SJCRH30 (cell line): ENCODE results near the gene B4GAT1. TPM values are rescaled to one million over a fixed set of nuclear protein-coding genes. Genes with fewer than 3 reads are reported as not detected.
"Not testable (repeated sequence)": the region's sequence is repeated elsewhere in the genome, so short reads cannot be mapped to it uniquely, and the experiment has no call there.

Experiments used
- DNase-seq, 2 experiments: peaks; one replicate each; pipeline ENCODE4 v3.0.0-alpha.2; 2015 to 2020
- H3K27ac ChIP-seq: fragments of 250-450 bp; sonication (Bioruptor Pico); 2 replicates; pipeline ENCODE4 v1.5.1; 2020; ENCODE audit warnings: mild to moderate bottlenecking, moderate library complexity
- H3K27me3 ChIP-seq: fragments of 250-450 bp; sonication (Bioruptor Pico); 2 replicates; pipeline ENCODE4 v1.5.1; 2020; ENCODE audit warnings: mild to moderate bottlenecking, moderate library complexity
- H3K36me3 ChIP-seq: fragments of 250-450 bp; sonication (Bioruptor Pico); 2 replicates; pipeline ENCODE4 v1.5.1; 2020; ENCODE audit warnings: mild to moderate bottlenecking, moderate library complexity
- H3K4me1 ChIP-seq: fragments of 250-450 bp; sonication (Bioruptor Pico); 2 replicates; pipeline ENCODE4 v1.5.1; 2020; ENCODE audit warnings: mild to moderate bottlenecking, moderate library complexity
- H3K4me3 ChIP-seq: fragments of 250-450 bp; sonication (Bioruptor Pico); 2 replicates; pipeline ENCODE4 v1.5.1; 2020; ENCODE audit warnings: mild to moderate bottlenecking, moderate library complexity
- H3K9me3 ChIP-seq: fragments of 250-450 bp; sonication (Bioruptor Pico); replicated peaks from 2 replicates; pipeline ENCODE4 v1.5.1; 2020; ENCODE audit warnings: mild to moderate bottlenecking, moderate library complexity
- total RNA-seq: library from RNA; depleted of rRNA; stranded (reverse); fragments of >200 nt; shearing (Covaris generic); gene quantifications from 2 replicates; pipeline ENCODE4 v1.2.3, GENCODE V29; 2014; rRNA removed

B4GAT1 gene
- 7.7 and 8.0 TPM in 2 replicates for total RNA-seq

DNA sequence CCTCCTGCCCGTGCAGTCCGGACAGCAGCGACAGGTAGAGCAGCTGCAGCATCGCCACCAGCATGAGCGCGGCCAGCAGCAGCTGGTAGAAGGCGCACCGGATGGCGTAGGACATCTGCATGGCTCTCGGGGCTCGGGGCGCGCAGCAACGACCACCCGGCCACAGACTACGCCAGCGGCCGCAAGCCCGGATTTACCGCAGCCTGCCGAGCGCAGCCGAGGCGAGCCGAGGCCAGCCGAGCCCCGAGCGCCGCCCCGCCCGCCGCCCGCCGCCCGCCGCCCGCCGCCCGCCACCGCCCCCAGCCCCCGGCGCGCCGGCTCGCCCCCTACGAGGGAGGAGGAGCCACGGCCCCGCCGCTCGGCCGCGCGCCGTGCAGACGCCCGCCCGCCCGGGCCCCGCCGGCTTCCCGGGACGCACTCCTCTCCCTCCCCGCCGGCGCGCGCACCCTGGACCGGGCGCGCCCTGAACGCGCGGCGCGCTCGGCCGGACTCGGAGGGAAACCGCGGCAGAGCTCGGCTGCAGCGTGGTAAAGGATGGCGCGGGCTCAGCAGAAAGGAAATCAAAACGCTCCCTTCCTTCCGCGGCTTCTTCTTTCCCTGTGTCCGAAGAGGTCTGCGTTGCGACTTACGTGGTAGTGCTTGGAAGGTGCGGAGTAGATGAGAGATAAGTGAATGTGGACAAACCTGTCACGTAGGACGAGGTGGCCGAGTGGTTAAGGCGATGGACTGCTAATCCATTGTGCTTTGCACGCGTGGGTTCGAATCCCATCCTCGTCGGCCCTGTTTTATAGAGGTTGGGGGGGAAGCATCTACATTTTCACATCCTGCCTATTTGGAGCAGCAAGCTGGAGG is at the start of gene B4GAT1:
TSS of gene B4GAT1 (minus strand) at position 205 of the 852 bp plus-strand sequence. CDS start at position 121, 84 bp downstream.
- Histone ChIP-seq H3K4me3 (peak within 1 kb of the TSS; percentile 69), H3K4me1 (peaks cover 2% of the 10 kb centered on the region; the same call in 1 of the 2 replicates), H3K9me3 (no peaks in the 10 kb centered on the region), H3K27ac (no peak within 1 kb of the TSS), H3K27me3 (no peaks in the 10 kb centered on the region), H3K36me3 (no peaks in the 10 kb centered on the region)
- peak; percentile 89 for DNase-seq

DNA sequence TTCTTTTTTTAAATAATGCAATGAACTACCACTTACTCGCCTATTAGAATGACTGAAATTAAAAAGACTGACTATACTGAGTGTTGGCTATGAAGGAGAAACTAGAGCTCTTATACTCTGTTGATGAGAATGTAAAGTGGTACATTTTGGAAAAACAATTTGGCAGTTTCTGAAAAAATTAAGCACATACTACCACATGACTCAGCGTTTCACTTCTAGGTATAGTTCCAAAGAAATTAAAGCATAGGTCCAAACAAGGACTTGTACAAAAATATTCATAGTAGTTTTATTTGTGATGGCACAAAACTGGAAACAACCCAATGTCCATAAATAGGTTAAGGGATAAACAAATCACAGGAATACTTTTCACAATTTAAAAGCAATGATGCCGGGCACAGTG is 46.5 kb upstream of the B4GAT1 start:
- H3K27ac ChIP-seq = no peak overlapping the region
- no peaks in the 10 kb centered on the region for H3K9me3 ChIP-seq
- H3K4me3 ChIP-seq = no peak overlapping the region
- H3K4me1 ChIP-seq = no peaks in the 10 kb centered on the region
- peaks cover 3% of the 10 kb centered on the region; the same call in 1 of the 2 replicates for H3K27me3 ChIP-seq
- no peaks in the 10 kb centered on the region for H3K36me3 ChIP-seq
- DNase-seq = no peak

DNA sequence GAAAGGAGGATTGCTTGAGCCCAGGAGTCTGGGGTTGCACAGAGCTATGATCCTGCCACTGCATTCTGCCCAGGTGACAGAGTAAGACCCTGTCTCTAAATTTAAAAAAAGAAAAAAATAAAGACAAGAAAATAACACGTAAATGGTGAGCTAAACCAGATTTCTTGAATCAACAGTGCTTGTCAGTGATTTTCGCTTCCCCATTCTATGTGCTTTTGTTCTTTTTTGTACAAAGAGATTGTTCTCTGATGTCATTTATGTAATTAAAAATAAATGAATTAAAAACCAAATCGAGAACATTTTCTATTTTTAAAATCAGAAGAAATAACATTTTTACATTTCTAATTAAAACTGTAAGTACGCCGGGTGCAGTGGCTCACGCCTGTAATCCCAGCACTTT is 43.9 kb upstream of the B4GAT1 start:
- H3K9me3 ChIP-seq = no peaks in the 10 kb centered on the region
- no peak overlapping the region for H3K27ac ChIP-seq
- no peak for DNase-seq
- H3K4me3 ChIP-seq = no peak overlapping the region
- H3K36me3 ChIP-seq = no peaks in the 10 kb centered on the region
- no peaks in the 10 kb centered on the region for H3K4me1 ChIP-seq
- H3K27me3 ChIP-seq = peaks cover 3% of the 10 kb centered on the region; the same call in 1 of the 2 replicates

DNA sequence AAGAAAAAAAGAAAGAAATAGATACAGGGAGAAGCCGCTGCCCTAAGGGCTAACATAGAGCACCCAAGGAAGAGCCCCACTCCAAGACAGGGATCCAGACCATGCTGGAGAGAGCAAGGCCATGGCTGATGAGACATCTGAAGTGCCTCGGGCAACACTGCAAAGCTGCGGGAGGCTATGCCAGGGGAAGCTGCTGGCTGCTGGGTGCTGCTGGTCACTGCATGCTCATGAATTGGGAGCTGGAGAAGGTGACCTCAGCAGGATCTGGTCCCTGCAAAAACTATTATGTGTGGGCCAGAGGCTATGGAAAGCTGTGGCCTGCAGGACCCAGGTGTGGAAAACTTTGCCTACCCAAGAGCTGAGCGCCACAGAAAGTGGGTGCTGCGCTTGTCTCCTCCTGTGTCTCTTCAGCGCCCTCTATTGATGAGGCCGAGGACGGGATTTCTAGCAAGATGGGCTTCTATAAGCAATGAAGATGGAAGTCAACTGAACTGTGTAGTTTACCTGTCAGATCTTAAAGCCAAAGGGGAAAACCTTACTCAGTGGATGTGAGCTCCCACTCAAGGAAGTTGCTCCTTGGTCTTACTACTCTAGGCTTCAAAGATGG is 41.5 kb upstream of the B4GAT1 start:
- Histone ChIP-seq H3K36me3 (no peaks in the 10 kb centered on the region), H3K4me3 (no peak overlapping the region), H3K9me3 (no peaks in the 10 kb centered on the region), H3K27ac (no peak overlapping the region), H3K4me1 (no peaks in the 10 kb centered on the region), H3K27me3 (peaks cover 3% of the 10 kb centered on the region; the same call in 1 of the 2 replicates)
- peak; percentile 77 to 83 for DNase-seq

DNA sequence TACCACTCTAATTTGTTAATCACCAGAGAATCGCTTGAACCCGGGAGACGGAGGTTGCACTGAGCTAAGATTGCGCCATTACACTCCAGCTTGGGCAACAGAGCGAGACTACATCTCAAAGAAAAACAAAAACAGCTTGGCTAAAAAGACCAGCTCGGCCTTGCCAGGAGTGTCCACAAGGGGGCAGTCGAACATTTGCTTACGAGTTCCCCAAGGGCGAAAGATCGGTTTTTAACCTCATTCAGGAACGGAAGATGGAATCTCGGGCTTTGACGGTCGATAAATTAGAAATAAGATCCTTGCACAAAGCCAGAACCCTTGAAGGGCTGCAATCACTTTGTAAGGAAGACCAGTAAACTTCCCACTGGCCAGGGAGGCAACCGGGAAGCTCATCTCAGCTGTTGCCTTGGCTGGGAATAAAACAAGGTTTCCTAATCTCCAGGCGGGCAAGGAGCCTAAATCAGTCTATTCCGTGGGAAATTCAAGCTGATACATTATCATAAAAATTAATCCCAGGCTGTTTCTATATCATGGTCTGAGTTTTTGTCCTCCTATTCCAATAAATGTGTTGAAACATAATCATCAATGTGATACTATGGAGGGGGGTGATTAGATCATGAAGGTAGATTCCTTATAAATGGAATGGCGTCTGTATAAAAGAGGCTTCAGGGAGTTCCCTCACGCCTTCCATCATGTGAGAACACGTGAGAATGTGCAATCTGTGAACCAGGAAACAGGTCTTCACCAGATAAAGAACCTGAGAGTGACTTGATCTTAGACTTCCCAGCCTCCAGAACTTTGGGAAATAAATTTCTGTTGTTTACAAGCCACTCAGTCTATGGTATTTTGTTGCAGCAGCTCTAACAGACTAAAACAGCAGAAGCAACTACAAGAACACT is 39.0 kb upstream of the B4GAT1 start:
- H3K27ac ChIP-seq = no peak overlapping the region
- H3K36me3 ChIP-seq = no peaks in the 10 kb centered on the region
- H3K27me3 ChIP-seq = peaks cover 3% of the 10 kb centered on the region; the same call in 1 of the 2 replicates
- peak overlapping the region; percentile 17; the same call in 1 of the 2 replicates for H3K4me3 ChIP-seq
- no peaks in the 10 kb centered on the region for H3K4me1 ChIP-seq
- no peaks in the 10 kb centered on the region for H3K9me3 ChIP-seq
- peak; percentile 75 to 89 for DNase-seq

DNA sequence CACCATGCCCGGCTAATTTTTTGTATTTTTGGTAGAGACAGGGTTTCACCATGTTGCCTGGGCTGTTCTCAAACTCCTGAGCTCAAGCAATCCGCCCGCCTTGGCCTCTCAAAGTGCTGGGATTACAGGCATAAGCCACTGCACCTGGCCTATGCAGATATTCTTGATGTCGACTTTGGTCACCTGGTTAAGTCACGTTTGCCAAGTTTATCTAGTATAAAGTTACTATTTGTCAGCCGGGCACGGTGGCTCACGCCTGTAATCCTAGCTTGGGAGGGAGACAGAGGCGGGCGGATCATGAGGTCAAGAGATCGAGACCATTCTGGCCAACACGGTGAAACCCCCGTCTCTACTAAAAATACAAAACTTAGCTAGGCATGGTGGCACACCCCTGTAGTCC is 36.9 kb upstream of the B4GAT1 start:
- not testable (repeated sequence) for H3K9me3 ChIP-seq, H3K27ac ChIP-seq, H3K27me3 ChIP-seq, H3K4me1 ChIP-seq, H3K36me3 ChIP-seq, H3K4me3 ChIP-seq, DNase-seq

DNA sequence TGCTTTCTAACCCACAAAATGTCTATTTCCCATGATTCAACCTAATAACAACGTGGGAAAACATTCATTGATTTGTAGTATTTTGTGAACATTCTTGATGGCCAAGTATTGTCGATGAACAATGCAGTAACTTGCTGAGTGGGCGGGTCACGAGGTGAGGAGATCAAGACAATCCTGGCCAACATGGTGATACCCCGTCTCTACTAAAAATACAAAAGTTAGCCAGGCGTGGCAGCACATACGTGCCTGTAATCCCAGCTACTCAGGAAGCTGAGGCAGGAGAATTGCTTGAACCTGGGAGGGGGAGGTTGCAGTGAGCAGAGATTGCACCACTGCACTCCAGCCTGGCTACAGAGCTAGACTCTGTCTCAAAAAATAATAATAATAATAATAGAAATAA is 32.8 kb upstream of the B4GAT1 start:
- not testable (repeated sequence) for DNase-seq, H3K27ac ChIP-seq, H3K9me3 ChIP-seq, H3K4me1 ChIP-seq, H3K27me3 ChIP-seq, H3K4me3 ChIP-seq, H3K36me3 ChIP-seq

DNA sequence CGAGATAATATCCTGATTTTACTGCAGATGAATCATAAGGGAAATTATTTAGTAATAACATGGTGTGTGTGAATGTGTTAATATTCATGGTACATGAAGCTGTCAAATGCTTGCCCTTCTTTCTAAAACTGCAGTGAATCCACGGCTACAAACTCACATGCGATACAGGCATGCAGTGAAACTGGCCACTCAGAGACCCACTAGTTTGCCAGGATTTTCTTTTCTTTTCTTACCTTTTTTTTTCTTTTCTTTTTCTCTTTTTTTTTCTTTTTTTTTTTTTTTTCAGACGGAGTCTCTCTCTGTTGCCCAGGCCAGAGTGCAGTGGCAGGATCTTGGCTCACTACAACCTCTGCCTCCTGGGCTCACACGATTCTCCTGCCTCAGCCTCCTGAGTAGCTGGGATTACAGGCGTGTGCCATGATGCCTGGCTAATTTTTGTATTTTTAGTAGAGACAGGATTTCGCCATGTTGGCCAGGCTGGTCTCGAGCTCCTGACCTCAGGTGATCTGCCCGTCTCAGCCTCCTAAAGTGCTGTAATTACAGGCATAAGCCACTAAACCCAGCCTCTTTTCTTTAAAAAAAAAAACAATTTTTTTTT is 26.4 kb upstream of the B4GAT1 start:
- not testable (repeated sequence) for H3K9me3 ChIP-seq, H3K27ac ChIP-seq, DNase-seq, H3K36me3 ChIP-seq, H3K27me3 ChIP-seq, H3K4me3 ChIP-seq
- peaks cover 15% of the 10 kb centered on the region for H3K4me1 ChIP-seq

DNA sequence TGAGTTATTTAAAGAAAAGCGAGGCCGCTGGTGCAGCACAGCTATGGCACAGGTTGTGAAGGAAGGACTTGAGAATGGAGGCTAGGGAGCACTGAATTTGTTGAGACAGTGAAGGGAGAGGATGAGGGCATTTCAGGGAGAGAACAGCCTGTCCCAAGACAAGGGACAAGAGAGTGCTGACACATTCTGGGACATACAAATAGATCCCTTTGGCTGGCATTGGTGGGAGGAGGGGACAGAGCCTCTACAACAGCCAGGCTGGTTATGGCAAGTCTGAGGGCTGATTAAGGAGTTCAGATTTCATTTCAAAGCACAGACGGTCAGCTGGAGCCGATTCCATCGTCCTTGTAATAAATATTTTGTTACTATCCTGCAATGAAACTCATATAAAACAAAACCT is 25.8 kb upstream of the B4GAT1 start:
- H3K4me1 ChIP-seq = peaks cover 15% of the 10 kb centered on the region
- no peak overlapping the region for H3K4me3 ChIP-seq
- no peak for DNase-seq
- no peaks in the 10 kb centered on the region for H3K36me3 ChIP-seq
- no peaks in the 10 kb centered on the region for H3K27me3 ChIP-seq
- no peak overlapping the region for H3K27ac ChIP-seq
- H3K9me3 ChIP-seq = no peaks in the 10 kb centered on the region

DNA sequence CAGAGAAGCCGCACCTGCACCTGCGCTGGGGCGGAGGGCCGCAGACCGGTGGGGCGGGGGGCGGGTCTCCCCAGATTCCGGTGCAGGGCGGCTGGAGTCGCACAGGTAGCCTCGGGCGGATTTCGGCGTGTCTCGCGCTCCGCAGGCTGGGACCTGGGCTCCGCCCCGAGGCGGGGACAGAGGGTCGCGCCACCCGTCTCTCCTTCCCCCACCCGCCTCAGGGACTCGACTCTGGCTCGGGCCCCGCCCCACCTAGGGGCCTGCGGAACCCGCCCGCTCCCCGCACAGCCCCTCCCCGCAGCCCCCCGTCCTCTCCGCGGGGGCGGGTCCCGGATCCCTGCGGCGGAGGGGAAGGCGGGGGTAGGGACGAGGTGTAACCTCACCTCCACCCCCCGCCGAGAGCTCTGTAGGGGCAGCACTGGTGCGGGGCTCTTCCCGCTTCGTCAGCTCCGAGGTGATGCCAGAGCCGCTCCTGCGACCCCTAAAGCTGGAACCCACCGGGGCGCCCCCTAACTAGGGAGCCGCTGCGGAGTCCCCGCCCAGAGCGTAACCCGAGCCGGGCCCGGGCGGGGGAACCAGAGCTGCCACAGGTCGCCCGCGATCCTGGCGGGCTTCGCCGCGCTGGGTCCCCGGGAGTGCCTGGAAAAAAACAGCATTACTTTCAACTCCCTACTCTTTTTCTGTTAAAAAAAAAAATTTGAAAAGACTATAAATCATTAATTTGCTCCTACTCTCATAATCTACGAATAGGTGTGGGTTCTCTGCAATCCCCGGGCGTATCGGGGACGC is 24.4 kb upstream of the B4GAT1 start, which contains the start of gene SLC29A2:
TSS of gene SLC29A2 (minus strand) at position 134 of the 789 bp plus-strand sequence. CDS start 169 bp downstream, outside the sequence.
- Histone ChIP-seq H3K9me3 (no peaks in the 10 kb centered on the region), H3K4me3 (peak within 1 kb of the TSS; percentile 60), H3K27ac (peak within 1 kb of the TSS; percentile 6; the same call in 1 of the 2 replicates), H3K36me3 (no peaks in the 10 kb centered on the region), H3K27me3 (no peaks in the 10 kb centered on the region), H3K4me1 (peaks cover 15% of the 10 kb centered on the region)
- DNase-seq = peak; percentile 69

DNA sequence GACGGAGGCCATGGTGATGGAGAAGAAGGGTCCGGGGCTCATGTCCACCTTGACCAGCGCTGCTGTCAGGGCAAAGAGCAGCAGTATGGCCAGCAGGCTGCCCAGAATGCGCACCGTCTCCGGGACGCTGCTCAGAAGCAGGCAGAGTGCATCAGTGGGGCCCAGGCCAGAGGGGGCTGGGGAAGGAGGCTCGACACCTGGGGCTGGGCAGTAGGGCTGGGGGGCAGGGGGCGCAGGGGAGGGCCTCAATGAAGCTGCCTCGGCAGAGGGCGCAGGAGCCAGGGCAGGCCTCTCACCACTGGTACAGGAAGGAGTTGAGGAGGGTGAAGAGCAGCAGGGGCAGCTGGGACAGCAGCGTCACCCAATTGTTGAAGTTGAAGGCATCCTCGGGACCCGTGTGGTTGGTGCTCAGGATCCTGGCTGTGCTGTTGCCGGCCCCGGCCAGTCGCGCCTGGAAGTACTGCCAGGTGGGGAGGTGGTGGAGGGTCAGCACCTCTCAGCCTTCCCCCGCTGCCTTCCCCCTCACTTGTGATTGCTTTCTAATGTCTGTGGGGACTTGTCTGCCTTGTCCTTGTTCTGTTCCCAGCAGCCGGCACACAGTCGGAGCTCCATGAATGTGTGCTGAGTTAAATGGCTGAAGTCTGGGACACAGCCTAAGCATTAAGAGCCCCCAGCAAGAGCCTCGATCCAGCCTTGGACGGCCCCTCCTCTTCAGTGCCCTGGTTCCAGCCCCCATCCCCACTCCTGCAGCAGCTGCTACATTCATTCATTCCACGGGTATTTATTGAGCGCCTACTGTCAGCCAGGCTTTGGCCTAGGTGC is 21.9 kb upstream of the B4GAT1 start:
- DNase-seq = peak; percentile 68 to 71
- Histone ChIP-seq H3K27me3 (no peaks in the 10 kb centered on the region), H3K9me3 (no peaks in the 10 kb centered on the region), H3K27ac (peak overlapping the region; percentile 80), H3K4me1 (peaks cover 15% of the 10 kb centered on the region), H3K4me3 (peak overlapping the region; percentile 7), H3K36me3 (no peaks in the 10 kb centered on the region)

DNA sequence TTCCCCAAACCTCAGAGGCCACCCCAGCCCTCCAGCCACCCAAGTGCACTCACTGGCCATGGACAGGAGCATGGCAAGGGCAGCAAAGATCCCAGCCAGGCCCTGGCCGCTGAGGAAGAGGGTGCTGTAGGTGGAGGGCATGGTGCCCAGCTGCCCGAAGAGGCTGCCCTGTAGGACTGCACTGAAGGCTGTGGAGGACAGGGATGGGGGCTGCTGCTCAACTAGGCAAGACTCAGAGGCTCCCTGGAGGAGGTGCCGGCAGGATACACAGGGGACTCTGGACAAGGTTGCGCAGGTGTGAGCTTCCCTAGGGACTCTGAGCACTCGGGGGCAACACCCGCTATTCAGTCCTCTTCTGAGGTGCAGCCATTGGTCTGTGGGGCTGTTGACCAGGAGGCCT is 21.1 kb upstream of the B4GAT1 start:
- Histone ChIP-seq H3K9me3 (no peaks in the 10 kb centered on the region), H3K27ac (no peak overlapping the region), H3K4me1 (peaks cover 15% of the 10 kb centered on the region), H3K4me3 (no peak overlapping the region), H3K27me3 (no peaks in the 10 kb centered on the region), H3K36me3 (no peaks in the 10 kb centered on the region)
- no peak for DNase-seq
